Psoas muscle (tissue), 8 donors: ENCODE measurements around the gene AVEN. TPM values are rescaled to one million over a fixed set of nuclear protein-coding genes. Genes with fewer than 3 reads are reported as not detected.

Experiments
- ATAC-seq, 4 donors: fragments of 200-7000 bp; cut with Tn5 transposase; one replicate each; pipeline ENCODE4 v1.9.1; 2020; ENCODE audit warnings: moderate library complexity in 3 of 4, mild to moderate bottlenecking in 2 of 4
- DNase-seq, 2 donors: peaks; one replicate each; pipeline ENCODE4 v3.0.0-alpha.2; 2020
- H3K27ac ChIP-seq: fragments of 200-600 bp; one replicate; pipeline ENCODE4 v1.8.0; 2022
- H3K27me3 ChIP-seq, 3 donors: fragments of 200-600 bp in 1 of 3; one replicate each; pipeline versions ENCODE4 v1.6.1 to v1.8.0; 2013 to 2022; ENCODE audit warnings: low read length in 2 of 3, mild to moderate bottlenecking in 2 of 3, moderate library complexity in 1 of 3; ENCODE audit not compliant: insufficient read depth in 3 of 3
- H3K36me3 ChIP-seq, 2 donors: fragments of 200-600 bp in 1 of 2; one replicate each; pipeline versions ENCODE4 v1.6.1 to v1.8.0; 2013 to 2022; ENCODE audit warnings: low read depth in 1 of 2, mild to moderate bottlenecking in 1 of 2, moderate library complexity in 1 of 2; ENCODE audit not compliant: insufficient read depth in 1 of 2
- H3K4me1 ChIP-seq: fragments of 200-600 bp; one replicate; pipeline ENCODE4 v1.8.0; 2022
- H3K4me3 ChIP-seq: fragments of 200-600 bp; one replicate; pipeline ENCODE4 v1.8.0; 2022; ENCODE audit warnings: mild to moderate bottlenecking
- H3K9me3 ChIP-seq: fragments of 200-600 bp; one replicate; pipeline ENCODE4 v1.8.0; 2022
- CTCF ChIP-seq: fragments of 200-600 bp; IDR thresholded peaks from one replicate; pipeline ENCODE4 v1.8.0; 2022; ENCODE audit warnings: antibody characterized with exemption
- WGBS, 3 donors: extraction: QIAGEN DNeasy Blood & Tissue Kit; methylation state at CpG; one replicate each; pipeline versions ENCODE4 v1.1.6 to v1.1.7; 2013; 5-methylcytosine and 5-hydroxymethylcytosine counted together
- intact Hi-C, 2 donors: fragments of 100-400 bp; cut with DNase I; formaldehyde crosslinking; loops; one replicate each; pipeline versions ENCODE4 v1.11.0 to v1.14.2; 2022
- polyA plus RNA-seq, 3 donors: library from polyadenylated mRNA; stranded (reverse); fragments of 200-250 nt; gene quantifications; one replicate each; pipeline ENCODE4 v1.2.3, GENCODE V29; 2013
- total RNA-seq, 4 donors: library from RNA; stranded (reverse); fragmentation: NEBNext Ultra II Directional in 2 of 4; extraction: Animal tissue kit (Norgen Biotek cat#: 25700) in 2 of 4; gene quantifications; one replicate each; pipeline versions ENCODE4 v1.2.1 to v1.2.4, GENCODE V29; 2021 to 2023
- donor health status: healthy with polysubstance abuse.
- donor health status: DM: no; HTN: no; CAD: no; lungs with moderate emphysema.
- donor health status: Bipolar disorder and iron deficiency.
- donor health status: healthy.
- donor health status: DM: yes; HTN: yes; CAD: no.
- donor health status: DM: no; HTN: no; CAD: no.
- donor health status: DM: no; HTN: no; CAD: no.
- donor health status: DM: yes; HTN: yes; CAD: no.

AVEN gene
- total and polyA plus RNA-seq, 7 donors: 17.2 to 30.3 (median 22.3) TPM

GRCh38 chr15:33874156-33874555, 164.8 kb downstream of the AVEN start:
- no peaks in the 10 kb centered on the region for H3K36me3 ChIP-seq
- no peak for TF ChIP-seq CTCF
- WGBS, 3 donors: 70 to 76% (median 75%) methylated on average over 2 of the region's 2 CpGs
- no peaks in the 10 kb centered on the region for H3K27me3 ChIP-seq
- H3K4me3 ChIP-seq: no peak overlapping the region
- ATAC-seq (no peak), DNase-seq (no peak)
- no peaks in the 10 kb centered on the region for H3K9me3 ChIP-seq
- H3K4me1 ChIP-seq: no peaks in the 10 kb centered on the region
- intact Hi-C loops: no loop called here
- no peak overlapping the region for H3K27ac ChIP-seq

GRCh38 chr15:33872416-33873106, 166.4 kb downstream of the AVEN start:
- Histone ChIP-seq H3K4me1 (no peaks in the 10 kb centered on the region), H3K27ac (no peak overlapping the region), H3K36me3 (no peaks in the 10 kb centered on the region), H3K27me3 (no peaks in the 10 kb centered on the region), H3K9me3 (no peaks in the 10 kb centered on the region), H3K4me3 (no peak overlapping the region)
- ATAC-seq: peak; percentile 30 to 84 (median 61)
- DNase-seq: peak in 1 of 2 donors; percentile 17
- 51 to 71% (median 65%) methylated on average over 13 of the region's 13 CpGs for WGBS, 3 donors
- TF ChIP-seq CTCF: no peak
- intact Hi-C loops: no loop called here

GRCh38 chr15:33871980-33872379, 167.0 kb downstream of the AVEN start:
- H3K27ac ChIP-seq: no peak overlapping the region
- no peaks in the 10 kb centered on the region for H3K9me3 ChIP-seq
- ATAC-seq: peak in 3 of 4 donors; percentile 15 to 45 (median 32)
- H3K36me3 ChIP-seq: peaks cover 0 to 4% of the 10 kb centered on the region in 2 donors
- intact Hi-C loops: no loop called here
- H3K4me3 ChIP-seq: no peak overlapping the region
- no peaks in the 10 kb centered on the region for H3K27me3 ChIP-seq
- 77 to 80% (median 78%) methylated on average over 2 of the region's 2 CpGs for whole genome bisulfite sequencing, 3 donors
- no peak for DNase-seq
- no peak for TF ChIP-seq CTCF
- no peaks in the 10 kb centered on the region for H3K4me1 ChIP-seq

GRCh38 chr15:33866101-33866737, 172.8 kb downstream of the AVEN start:
- Histone ChIP-seq H3K27ac (no peak overlapping the region), H3K27me3 (no peaks in the 10 kb centered on the region), H3K4me3 (no peak overlapping the region), H3K36me3 (peaks cover 2 to 47% of the 10 kb centered on the region in 2 donors), H3K4me1 (no peaks in the 10 kb centered on the region), H3K9me3 (no peaks in the 10 kb centered on the region)
- no peak for ATAC-seq
- WGBS, 3 donors: 72 to 80% (median 78%) methylated on average over 3 of the region's 3 CpGs
- no peak for DNase-seq
- no peak for TF ChIP-seq CTCF
- intact Hi-C loops: no loop called here
